OCI-LY3 (cell line): ENCODE measurements around the gene ME3.

Experiments
- CTCF ChIP-seq: fragments of 200-600, 300-600 bp; sonication (generic); IDR thresholded peaks from 2 replicates; pipeline ENCODE4 v1.5.1; 2014; ENCODE audit warnings: antibody characterized with exemption, low read length, low read depth
- EZH2phosphoT487 ChIP-seq: fragments of 200-600 bp; shearing (Covaris generic); IDR thresholded peaks from 2 replicates; pipeline ENCODE4 v1.6.1; 2018; ENCODE audit warnings: antibody characterized with exemption, mixed run types, low read depth

- no peak for TF ChIP-seq CTCF
- TF ChIP-seq EZH2phosphoT487: no peak
Measured at GRCh38 chr11:86518211-86518610, 154.2 kb downstream of the ME3 start.
